Parathyroid adenoma (tissue), 2 donors: ENCODE results near the gene GAMT.

ENCODE experiments used
- H2AFZ ChIP-seq: fragments of 300-600 bp; sonication (generic); one replicate; pipeline ENCODE4 v1.7.0; 2017; ENCODE audit warnings: antibody characterized with exemption, mild to moderate bottlenecking
- H3K27ac ChIP-seq: fragments of 300-600 bp; sonication (generic); one replicate; pipeline ENCODE4 v1.7.0; 2017
- H3K27me3 ChIP-seq: fragments of 300-600 bp; sonication (generic); one replicate; pipeline ENCODE4 v1.7.0; 2017; ENCODE audit warnings: low read length; ENCODE audit not compliant: control insufficient read depth, insufficient read depth
- H3K36me3 ChIP-seq: fragments of 300-600 bp; sonication (generic); one replicate; pipeline ENCODE4 v1.7.0; 2017; ENCODE audit warnings: low read length; ENCODE audit not compliant: control insufficient read depth, insufficient read depth
- H3K4me1 ChIP-seq: fragments of 300-600 bp; sonication (generic); one replicate; pipeline ENCODE4 v1.7.0; 2017; ENCODE audit warnings: control low read depth
- H3K4me2 ChIP-seq: fragments of 300-600 bp; sonication (generic); one replicate; pipeline ENCODE4 v1.7.0; 2017; ENCODE audit warnings: low read length
- H3K4me3 ChIP-seq: fragments of 300-600 bp; sonication (generic); one replicate; pipeline ENCODE4 v1.7.0; 2017; ENCODE audit warnings: low read depth, low read length
- H3K79me2 ChIP-seq: fragments of 300-600 bp; sonication (generic); one replicate; pipeline ENCODE4 v1.7.0; 2017; ENCODE audit warnings: control low read depth
- H3K9ac ChIP-seq: fragments of 300-600 bp; sonication (generic); one replicate; pipeline ENCODE4 v1.7.0; 2017; ENCODE audit warnings: mild to moderate bottlenecking
- H3K9me3 ChIP-seq: fragments of 300-600 bp; sonication (generic); one replicate; pipeline ENCODE4 v1.7.0; 2017; ENCODE audit warnings: low read length; ENCODE audit not compliant: control insufficient read depth
- TF ChIP-seq, protein P1 (sequence below): fragments of 300-600 bp; sonication (generic); IDR thresholded peaks from one replicate; pipeline ENCODE4 v1.7.0; 2017; ENCODE audit warnings: antibody characterized with exemption, mild to moderate bottlenecking
- donor health status: primary hyperparathyroidism.

The GAMT gene

DNA sequence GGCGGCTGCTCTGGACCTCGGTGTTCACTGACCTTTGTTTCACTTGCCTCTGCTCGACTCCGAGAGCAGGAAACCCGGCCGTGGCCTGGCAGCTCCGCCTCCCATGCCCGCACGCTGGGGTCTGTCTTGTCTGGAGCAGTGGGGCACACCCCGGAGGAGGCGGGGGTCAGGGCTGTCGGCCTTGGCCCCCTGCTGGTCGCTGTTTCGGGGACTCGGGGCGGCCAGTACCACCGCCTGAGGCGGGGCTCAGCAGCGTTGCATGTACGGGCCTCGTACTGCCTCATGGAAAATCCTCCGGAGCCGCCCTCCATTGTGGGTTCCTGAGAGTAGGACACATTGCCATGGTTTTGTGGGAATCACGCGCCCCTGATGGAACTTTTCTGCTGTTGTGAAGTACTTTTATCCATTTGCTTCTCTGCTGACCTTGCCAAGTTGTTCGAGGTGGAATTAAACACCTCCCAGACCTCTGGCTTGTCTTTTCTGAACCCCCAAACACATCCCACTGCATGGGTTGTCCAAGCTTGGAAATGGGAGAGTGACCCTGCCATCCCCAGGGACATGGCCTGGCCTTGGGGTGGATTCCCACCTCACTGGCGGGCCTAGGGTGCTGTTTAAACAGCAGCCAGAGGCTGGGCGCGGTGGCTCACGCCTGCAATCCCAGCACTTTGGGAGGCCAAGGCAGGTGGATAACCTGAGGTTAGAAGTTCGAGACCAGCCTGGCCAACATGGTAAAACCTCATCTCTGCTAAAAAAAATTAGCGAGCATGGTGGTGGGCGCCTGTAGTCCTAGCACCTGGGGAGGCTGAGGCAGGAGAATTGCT, 23.2 kb downstream of the GAMT start:
- Histone ChIP-seq H3K36me3 (no peaks in the 10 kb centered on the region), H3K4me2 (no peak overlapping the region), H3K27ac (no peak overlapping the region), H3K79me2 (no peaks in the 10 kb centered on the region), H3K27me3 (no peaks in the 10 kb centered on the region), H3K4me3 (no peak overlapping the region), H3K9ac (no peak overlapping the region), H3K9me3 (no peaks in the 10 kb centered on the region), H2AFZ (no peak overlapping the region), H3K4me1 (no peaks in the 10 kb centered on the region)
- TF ChIP-seq, protein P1, sequence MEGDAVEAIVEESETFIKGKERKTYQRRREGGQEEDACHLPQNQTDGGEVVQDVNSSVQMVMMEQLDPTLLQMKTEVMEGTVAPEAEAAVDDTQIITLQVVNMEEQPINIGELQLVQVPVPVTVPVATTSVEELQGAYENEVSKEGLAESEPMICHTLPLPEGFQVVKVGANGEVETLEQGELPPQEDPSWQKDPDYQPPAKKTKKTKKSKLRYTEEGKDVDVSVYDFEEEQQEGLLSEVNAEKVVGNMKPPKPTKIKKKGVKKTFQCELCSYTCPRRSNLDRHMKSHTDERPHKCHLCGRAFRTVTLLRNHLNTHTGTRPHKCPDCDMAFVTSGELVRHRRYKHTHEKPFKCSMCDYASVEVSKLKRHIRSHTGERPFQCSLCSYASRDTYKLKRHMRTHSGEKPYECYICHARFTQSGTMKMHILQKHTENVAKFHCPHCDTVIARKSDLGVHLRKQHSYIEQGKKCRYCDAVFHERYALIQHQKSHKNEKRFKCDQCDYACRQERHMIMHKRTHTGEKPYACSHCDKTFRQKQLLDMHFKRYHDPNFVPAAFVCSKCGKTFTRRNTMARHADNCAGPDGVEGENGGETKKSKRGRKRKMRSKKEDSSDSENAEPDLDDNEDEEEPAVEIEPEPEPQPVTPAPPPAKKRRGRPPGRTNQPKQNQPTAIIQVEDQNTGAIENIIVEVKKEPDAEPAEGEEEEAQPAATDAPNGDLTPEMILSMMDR, result no peak

DNA sequence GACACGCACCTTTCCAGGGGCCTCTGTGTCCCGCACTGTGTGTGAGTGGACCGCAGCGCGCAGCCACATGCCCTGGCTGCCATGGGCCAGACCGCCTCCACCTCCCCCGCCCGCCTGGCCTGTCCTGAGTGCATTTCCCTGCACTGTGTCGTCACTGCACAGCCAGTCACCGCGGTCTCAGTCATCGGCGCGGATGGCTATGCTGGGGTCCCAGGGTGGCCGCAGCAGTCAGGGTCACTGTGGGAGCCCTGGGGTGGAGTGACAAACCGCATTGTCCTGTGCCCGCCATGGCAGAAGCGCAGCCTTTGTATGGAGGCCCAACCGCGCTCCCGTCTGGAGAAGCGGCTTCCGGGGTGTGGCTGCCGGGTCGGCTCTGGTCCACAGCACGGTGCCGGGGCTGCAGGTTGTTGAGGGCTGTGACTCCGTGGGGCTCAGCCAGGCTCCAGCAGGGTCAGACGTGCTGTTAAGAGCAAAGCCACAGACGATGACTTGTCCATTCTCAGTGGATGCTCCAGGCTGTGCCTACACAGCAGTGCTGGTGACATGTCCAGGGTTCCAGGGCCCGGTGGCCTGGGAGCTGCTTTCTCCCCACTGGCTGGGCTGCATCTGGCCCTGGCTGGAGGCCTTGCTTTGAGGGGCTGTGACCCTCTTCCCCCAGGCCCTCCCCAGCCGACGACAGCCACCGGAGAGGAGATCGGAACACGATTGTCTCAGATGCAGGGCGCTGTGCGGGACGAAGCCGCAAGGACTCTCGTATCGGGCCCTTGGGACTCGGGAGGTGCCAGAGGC, 24.0 kb downstream of the GAMT start:
- no peak overlapping the region for H3K4me2 ChIP-seq
- H3K27me3 ChIP-seq, result no peaks in the 10 kb centered on the region
- no peak overlapping the region for H3K27ac ChIP-seq
- TF ChIP-seq, protein P1, result no peak
- H3K36me3 ChIP-seq, result no peaks in the 10 kb centered on the region
- no peak overlapping the region for H3K9ac ChIP-seq
- no peaks in the 10 kb centered on the region for H3K9me3 ChIP-seq
- no peaks in the 10 kb centered on the region for H3K4me1 ChIP-seq
- no peak overlapping the region for H3K4me3 ChIP-seq
- H2AFZ ChIP-seq, result no peak overlapping the region
- no peaks in the 10 kb centered on the region for H3K79me2 ChIP-seq

DNA sequence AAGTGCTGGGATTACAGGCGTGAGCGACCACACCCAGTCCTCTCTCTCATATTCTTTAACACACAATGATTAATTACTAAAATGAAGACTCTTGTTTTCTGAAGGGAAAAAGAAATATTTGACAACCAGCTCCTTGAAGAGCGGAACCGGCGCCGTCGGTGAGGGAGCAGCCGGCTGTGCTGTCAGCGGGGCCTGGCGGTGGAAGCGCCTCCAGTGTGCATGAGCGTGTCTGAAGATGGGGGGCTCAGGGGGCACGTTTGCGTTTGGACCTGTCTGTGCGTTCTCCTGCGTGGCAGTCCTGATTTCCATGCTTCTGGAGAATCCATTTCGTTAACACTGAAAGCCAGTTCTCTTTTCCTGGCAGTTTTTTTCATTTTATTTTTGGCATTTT, 24.9 kb downstream of the GAMT start:
- H3K27me3 ChIP-seq, result no peaks in the 10 kb centered on the region
- H3K36me3 ChIP-seq, result no peaks in the 10 kb centered on the region
- TF ChIP-seq, protein P1, result no peak
- H3K4me3 ChIP-seq, result no peak overlapping the region
- no peak overlapping the region for H3K27ac ChIP-seq
- H2AFZ ChIP-seq, result no peak overlapping the region
- H3K79me2 ChIP-seq, result no peaks in the 10 kb centered on the region
- no peaks in the 10 kb centered on the region for H3K4me1 ChIP-seq
- H3K4me2 ChIP-seq, result no peak overlapping the region
- H3K9ac ChIP-seq, result no peak overlapping the region
- no peaks in the 10 kb centered on the region for H3K9me3 ChIP-seq

DNA sequence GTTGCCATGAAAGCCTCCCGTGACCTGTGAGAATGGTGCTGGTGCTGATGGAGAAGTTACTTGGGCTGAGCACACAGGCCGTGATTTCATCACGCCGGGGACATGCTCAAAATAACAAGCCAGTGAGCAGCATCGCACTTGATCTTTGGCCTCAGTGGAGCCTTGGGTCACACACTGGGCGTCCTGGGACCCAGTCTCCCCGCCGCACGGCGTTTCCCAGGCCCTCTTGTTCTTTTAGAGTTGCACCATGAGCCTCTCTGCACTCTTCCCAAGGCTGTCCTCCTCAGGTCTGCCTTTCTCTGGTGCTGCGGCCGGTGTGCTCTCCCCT, 27.1 kb downstream of the GAMT start:
- Histone ChIP-seq H3K36me3 (no peaks in the 10 kb centered on the region), H2AFZ (no peak overlapping the region), H3K4me3 (no peak overlapping the region), H3K27me3 (no peaks in the 10 kb centered on the region), H3K4me2 (no peak overlapping the region), H3K9me3 (no peaks in the 10 kb centered on the region), H3K27ac (no peak overlapping the region), H3K79me2 (no peaks in the 10 kb centered on the region), H3K9ac (no peak overlapping the region), H3K4me1 (no peaks in the 10 kb centered on the region)
- TF ChIP-seq, protein P1, result no peak
